CD4-positive, alpha-beta T cell treated with Interferon gamma for 1 hour (primary cell): ENCODE results near the gene PARP11.
"Not testable (repeated sequence)": the region's sequence is repeated elsewhere in the genome, so short reads cannot be mapped to it uniquely, and the experiment has no call there.

Experiments
- DNase-seq: peaks from one replicate; pipeline ENCODE4 v3.0.0-alpha.2; 2020

PARP11 gene

DNA sequence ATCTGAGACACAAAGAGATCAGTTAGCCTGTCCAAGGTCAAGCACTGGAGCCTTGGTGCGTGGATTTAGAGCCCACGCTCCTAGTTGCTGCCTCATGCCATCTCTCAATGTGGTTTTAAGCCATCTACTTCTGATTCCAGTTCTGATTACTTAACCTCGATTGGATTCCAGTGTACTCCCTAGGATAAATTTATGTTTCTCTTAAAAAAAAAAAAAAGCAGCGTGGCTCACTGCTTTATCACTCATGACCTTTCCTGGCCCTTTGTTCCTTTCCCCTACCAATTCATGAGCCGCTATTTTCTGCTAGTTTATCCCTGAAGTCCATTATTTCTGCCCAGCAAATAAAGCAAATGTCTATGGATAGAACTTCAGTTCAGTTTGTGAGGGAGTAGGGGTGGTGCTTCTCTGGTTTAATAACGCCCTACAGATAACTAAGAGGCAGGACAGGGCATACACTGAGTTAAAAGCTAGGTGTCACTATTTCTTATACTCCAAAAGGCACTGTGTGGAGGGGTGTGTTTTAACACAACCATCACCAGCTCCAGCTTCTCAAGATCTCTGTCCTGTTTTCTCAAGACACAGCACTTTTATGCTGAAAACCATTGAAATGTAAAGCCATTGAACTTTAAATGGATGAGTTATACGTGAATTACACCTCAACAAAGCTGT, 9.8 kb upstream of the PARP11 start:
- no peak for DNase-seq

DNA sequence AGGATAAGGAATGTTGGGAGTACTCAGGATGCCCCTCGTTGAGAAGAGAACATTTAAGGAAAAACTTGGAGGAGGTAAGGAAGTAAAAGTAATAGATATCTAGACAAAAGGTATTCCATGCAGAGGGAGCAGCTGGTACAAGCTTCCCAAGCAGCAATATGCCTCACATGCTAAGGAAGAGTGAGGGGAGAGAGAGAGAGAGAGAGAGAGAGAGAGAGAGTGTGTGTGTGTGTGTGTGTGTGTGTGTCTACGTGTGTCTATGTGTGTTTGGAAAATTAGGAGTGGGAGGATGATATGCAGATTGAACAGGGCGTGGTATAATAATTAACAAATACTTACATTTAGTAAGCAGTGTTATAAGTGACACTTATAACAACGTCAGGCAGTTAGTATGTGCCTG, 9.2 kb upstream of the PARP11 start:
- no peak for DNase-seq

DNA sequence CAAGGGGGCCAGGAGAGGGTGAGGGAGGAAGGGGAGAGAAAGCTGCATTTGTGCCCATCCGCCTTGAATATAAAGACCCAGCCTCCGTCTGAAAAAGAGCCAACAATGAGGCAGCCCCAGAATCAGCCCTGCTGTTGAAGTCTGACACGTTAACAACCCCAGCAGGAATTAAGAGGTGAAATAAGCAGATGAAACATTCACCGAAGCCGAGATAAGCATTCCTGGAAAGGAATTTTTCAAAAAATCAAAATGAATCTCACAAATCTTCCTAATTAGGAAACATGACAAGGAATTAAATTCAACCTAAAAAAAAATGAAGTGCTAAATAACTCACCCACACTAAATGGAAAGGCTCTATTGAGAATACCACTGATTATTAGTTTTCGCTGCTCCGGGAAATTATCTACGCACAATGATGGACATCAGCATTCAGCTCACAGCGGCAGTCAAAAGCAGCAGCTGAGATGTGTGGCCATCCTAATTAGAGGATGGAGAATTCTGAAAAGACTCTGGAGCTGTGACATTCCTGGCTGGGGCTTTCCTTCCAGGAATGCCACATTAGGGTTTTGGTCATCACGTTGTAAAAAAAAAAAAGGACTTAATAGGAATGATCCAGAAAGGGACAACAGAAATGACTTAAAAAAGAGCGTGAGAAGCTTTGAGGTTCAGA, 8.2 kb upstream of the PARP11 start:
- no peak for DNase-seq

DNA sequence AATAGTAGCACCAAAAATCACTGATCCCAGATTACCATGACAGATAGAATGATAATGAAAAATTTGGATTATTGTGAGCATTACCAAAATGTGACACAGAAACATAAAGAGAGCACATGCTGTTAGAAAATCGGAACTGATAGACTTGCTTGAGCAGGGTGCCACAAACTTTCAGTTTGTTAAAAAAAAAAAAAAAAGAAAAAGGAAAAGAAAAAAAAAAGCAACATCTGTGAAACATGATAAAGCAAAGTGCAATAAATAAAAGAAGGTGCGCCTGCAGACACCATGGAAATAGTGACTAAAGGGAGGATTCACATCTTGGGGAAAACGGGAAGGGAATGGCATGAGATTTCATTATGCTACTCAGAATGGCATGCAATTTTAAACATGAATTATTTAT, 6.6 kb upstream of the PARP11 start:
- DNase-seq = no peak

DNA sequence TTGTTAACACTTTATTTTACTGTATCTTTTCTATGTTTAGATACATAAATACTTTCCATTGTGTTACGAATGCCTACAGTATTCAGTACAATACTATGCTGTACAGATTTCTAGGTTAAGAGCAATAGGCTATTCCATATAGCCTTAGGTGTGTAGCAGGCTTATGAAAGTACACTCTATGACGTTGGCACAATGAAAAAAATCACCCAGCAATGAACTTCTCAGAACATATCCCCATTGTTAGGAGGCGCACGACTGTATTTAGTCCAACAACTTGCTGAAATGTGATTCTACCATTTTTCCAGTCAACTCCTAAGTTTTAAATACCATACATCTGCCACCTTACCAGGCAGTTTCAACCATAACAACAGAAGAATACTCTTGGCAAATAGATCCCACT, 1.8 kb downstream of the PARP11 start:
- DNase-seq = no peak

DNA sequence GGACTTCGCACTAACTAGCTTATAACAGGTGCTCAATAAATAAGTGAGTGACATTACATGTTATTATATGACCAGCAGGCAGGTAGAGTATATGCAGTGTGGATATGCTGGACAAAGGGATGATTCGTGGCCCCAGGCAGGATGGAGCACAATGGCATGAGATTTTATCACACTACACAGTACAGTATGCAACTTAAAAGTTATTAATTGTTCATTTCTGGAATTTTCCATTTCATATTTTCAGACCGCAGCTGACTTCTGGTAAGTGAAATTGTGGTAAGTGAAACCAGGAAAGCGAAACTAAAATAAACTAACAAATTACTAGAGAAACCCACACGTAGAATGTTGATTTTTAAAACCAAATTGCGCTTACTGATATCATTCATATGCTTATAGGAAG, 3.3 kb downstream of the PARP11 start:
- DNase-seq = no peak

DNA sequence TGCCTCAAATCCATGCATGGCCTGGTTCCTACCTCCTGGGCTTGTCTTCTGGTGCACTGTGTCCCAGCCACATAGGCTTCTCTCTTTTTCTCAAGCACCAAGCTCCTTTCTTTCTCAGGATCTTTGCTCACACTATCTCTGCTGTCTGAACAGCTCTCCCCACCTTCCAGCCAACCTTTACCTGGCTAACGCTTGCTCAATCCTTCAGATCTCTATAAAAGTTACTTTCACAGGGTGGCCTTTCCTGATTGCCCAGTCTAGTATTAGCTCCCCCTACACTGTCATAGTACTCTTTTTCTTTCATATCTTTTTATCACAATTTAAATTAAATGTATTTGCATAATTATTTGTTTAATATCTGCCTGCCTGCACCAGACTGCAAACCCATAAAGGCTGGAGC, 3.8 kb downstream of the PARP11 start:
- DNase-seq = no peak

DNA sequence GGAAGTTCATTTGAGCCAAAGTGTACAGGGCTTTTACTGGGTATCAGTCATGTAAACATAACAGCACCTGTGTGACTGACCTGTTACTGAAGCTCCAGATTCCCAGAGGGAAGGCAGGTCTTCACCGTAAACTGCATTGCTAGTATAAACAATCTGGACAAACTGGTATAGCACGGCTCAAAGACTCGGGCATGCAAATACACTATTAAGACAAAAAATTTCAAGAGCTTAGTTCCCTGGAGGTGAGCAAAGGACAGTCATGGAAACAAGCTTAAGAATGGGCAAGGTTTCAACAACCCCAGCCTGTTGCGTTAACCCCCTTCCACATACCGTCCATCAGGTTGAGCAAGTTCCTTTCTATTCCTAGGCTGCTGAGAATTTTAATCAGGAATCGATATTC, 9.4 kb downstream of the PARP11 start:
- no peak for DNase-seq

DNA sequence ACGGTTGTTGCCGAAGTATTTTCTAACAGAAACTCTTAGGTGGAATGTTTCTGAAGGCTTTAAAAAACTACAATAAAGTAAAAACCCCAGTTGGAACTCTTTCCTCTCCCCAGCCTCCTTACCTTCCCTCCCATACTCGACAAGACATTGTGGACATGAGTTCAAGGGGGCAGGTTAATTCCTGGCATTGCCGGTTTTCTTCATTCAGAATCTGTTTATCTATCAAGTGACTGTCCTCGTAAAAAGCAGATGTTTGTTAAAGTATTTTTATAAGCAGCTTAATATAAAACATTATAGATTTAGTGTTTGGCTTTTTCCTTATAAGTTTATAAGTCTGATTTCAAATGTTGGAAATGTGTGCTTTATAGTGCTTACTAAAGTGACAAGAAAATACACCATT, 30.7 kb downstream of the PARP11 start:
- no peak for DNase-seq

DNA sequence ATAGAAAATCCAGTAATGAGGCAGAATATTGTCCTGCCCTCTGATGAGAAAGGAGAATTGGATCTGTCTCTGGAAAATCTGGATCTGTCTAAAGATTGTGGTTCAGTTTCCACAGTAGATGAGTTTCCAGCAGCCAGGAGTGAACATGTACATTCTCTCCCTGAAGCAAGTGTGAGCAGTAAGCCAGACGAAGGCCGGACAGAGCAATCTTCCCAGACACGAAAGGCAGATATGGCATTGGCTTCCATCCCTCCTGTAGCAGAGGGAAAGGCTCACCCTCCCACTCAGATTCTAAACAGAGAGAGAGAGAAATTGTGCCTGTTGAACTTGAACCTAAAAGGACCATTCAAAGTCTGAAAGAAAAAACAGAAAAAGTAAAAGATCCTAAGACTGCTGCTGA, 31.4 kb downstream of the PARP11 start:
- no peak for DNase-seq

DNA sequence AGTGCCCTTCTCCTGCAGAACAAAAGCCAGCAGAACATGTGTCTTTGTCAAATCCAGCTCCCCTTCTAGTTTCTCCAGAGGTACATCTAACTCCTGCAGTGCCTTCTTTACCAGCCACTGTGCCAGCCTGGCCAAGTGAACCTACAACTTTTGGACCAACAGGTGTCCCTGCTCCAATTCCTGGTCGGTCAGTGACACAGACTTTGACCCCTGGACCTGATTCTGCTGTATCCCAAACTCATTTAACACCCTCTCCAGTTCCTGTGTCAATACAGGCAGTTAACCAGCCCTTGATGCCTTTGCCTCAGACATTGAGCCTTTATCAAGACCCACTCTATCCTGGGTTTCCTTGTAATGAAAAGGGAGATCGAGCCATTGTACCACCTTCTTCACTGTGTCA, 32.4 kb downstream of the PARP11 start:
- not testable (repeated sequence) for DNase-seq

DNA sequence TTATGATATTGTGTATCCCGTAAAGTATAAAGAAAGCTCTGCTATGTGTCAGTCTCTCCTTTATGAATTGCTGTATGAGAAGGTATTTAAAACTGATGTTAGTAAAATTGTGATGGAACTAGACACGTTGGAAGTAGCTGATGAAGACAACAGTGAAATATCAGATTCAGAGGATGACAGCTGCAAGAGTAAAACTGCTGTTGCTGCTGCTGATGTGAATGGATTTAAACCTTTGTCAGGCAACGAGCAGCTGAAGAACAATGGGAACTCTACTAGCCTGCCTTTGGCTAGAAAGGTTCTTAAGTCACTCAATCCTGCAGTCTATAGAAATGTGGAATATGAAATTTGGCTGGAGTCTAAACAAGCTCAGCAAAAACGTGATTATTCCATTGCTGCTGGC, 33.5 kb downstream of the PARP11 start:
- not testable (repeated sequence) for DNase-seq

DNA sequence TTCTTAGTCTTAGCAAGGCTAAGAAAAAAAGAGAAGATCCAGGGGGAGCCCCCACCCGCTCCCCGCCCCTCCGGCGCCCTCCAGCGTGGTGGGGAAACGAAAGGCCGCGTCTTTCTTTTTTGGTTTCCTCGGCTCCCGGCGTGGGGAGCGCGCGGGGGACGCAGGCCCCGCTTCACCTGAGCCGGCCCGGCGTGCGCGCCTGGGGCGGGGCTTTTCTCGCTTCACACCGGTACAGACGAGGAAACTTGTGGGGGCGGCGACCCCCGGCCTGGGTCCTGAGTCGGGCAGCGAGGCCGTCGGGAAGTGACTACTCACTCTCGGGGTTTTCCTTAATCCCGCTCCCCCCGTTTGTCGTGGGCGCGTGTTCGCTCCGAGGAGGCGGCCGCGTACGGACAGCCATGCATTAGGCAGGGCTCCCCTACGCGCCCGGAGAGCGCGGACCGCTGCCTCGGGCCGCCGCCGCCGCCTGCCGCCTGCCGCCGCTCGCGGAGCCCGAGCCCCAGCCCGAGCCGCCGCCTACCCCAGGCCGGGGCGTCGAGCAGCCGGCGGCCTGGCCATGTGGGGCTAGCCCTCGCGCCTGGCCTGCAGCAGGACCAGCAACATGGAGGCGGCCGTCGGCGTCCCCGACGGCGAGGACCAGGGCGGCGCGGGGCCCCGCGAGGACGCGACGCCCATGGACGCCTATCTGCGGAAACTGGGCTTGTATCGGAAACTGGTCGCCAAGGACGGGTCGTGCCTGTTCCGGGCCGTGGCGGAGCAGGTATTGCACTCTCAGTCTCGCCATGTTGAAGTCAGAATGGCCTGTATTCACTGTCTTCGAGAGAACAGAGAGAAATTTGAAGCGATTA, 34.3 kb downstream of the PARP11 start:
- not testable (repeated sequence) for DNase-seq

DNA sequence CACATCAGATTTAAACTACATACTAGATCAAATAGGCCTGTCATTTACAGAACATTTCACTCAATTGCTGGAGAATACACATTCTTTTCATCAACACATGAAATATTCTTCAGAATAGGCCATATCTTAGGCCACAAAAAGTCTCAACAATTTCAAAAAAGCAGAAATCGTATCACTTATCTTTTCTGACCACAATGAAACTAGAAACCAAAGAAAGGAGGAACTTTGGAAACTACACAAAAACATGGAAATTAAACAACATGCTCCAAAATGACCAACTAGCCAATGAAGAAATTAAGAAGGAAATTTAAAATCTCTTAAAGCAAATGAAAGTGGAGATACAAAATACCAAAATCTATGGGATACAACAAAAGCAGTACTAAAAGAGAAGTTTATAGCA, 35.1 kb downstream of the PARP11 start:
- no peak for DNase-seq

DNA sequence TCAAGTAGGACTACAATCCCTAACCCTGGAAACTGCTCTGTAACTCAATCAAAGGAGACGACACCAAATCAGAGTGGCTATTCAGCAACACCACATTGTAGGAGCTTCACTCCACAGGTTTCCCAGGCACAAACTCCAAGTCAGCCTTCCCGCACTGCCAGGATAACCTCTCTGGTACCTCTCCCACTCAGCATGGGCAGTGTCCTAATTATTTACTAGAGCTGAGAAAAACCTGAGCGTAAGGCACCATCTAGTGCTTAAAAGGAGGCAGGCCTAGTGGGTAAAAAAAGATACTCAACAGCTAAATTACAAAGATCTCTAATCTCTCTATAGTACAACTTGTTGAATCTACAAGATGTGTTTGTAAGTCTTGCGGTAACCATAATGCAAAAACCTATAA, 36.1 kb downstream of the PARP11 start:
- no peak for DNase-seq

DNA sequence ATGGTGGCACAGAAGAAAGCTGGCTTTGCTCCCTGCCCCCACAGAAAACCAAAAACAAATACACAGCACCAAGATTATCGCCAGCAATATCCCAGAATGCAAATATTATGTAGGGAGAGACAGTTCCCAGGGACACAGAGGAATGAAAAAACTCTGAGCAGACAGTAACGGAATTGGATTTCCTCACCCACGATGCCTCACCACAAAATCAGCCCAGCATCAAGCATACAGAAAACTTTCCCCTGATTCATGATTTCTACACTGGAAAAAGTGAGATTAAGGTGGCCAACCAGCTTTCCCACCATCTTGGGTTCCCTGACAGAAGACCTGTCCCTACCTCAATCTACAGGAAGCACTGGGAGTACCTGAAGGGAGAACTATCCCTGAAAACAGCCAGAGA, 36.6 kb downstream of the PARP11 start:
- no peak for DNase-seq

DNA sequence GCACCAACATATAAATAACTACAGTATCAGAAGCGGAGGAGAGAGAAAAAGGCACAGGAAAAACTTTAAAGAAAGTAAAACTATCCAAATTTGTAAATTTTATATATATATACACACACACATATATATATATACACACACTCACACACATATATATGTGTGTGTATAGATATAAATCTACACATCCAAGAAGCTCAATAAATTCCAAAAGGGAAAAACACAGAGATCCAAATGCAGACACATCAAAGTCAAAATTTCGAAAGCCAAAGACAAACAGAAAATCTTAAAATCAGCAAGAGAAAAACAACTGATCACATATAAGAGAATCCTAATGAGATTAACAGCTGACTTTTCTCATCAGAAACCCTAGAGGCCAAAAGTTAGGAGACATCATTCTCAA, 37.3 kb downstream of the PARP11 start:
- no peak for DNase-seq

DNA sequence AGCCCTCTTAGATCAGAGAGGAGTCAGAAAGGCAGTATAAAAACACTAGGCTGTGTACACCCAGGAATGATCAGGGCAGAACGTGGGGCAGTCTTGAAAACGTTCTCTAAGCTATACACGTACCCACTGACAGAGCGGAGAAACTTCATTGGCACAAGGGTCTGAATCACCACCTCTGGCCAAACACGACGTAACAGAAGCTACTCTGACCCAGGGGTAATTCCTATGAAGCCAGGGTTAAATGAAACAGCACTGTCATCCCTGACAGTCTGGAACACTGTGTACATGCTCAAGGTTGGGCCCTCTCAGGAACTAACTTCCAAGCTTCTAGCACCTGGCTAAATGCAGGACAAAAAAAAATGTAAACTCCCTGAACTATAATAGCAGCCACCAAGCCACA, 38.4 kb downstream of the PARP11 start:
- DNase-seq = no peak

DNA sequence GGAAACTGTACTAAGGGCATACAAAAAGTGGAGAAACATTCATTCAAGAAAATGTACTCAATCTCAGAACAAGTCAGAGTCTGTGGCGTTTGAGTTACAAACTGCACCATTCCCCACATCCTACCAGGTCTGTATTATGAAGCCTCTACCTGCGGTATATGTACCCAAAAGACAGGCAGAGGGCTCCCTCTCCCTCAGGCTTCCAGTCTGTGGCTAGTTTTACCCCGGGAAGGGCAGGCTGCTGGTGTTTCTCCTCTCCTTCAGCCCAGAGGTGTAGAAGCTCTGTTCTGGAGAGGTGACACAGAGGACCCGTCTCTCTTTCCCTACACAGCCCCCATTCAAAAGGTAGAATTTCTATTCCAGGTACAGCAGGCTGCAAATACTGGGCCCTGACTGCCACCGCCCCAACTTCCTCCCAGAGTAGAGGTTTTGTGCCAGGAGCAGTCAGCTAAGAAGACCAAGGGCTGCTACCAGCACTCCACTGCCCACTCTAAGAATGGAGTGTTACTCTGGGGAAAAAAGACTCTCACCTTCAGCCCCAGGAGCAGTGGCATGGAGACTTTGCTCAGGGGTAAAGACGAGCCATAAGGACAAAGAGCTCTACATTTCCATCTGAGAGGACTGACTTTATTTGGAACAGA, 39.4 kb downstream of the PARP11 start:
- no peak for DNase-seq

DNA sequence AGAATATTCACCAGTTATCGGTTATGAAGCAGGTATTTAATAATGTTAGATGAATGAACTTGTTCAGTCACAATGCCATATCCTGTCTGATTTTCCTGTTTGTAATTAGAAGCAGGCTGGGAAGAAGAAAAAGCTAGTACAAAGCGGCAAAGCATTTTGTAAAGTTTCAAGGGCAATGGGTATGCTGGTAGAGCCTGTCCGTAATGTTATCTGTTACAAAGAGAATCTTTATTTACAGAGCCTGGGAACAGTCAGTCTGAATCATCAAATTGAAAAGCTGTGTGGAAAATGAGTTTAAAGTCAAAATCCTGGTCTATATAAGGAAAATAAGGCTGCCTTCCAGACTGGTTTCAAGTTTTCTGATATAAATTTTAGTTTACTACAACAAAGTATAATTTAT, 40.5 kb downstream of the PARP11 start:
- DNase-seq = no peak

DNA sequence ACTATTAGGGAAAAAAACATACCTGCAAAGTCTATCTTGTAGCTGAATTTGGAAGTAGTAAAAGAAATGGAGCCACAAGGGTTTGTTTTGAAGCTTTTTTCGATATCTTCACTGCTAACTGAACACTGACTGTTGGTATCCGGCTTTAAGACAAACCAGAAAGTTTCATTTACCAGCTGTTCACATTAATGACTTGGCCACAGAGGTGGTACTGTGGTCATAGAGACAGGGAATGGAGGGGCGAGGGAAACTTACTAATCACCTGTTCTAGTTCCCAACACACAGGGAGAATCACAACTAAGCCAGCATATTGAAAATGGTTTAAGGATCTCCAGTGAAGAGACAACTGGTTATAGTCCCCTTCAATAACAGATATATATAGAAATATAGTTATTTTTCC, 44.3 kb downstream of the PARP11 start:
- DNase-seq = no peak

DNA sequence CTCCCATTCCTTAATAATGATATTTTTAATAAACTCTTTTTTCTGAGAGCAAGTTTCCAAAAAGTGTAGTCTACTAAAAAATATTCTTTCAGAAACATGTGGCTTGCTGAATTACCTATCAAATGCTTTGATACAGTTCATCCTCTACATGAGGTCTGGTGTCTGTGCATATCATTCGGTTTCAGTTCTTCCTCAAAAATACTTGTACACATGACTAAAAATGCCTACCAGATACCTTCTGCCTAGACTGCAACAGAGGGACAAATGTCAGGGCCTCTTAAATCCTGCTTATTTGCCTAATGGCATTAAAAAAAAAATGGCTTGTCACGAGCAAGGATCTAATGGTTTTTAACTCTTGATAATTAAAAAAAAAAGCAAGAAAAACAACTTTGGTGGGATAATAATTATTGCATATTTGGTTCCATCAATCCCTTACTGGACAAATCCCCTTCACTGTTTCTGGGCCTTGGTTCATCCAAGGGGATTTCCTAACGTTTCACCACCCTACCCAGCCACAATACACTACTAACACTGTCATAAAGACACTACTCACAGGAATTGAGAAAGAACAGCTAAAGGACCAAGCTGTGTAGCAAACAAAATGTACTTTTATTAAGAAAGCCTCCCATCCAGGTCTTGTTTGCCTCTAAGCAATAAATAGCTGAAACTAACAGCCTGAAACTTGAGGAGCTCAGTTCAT, 45.7 kb downstream of the PARP11 start:
- DNase-seq = no peak

DNA sequence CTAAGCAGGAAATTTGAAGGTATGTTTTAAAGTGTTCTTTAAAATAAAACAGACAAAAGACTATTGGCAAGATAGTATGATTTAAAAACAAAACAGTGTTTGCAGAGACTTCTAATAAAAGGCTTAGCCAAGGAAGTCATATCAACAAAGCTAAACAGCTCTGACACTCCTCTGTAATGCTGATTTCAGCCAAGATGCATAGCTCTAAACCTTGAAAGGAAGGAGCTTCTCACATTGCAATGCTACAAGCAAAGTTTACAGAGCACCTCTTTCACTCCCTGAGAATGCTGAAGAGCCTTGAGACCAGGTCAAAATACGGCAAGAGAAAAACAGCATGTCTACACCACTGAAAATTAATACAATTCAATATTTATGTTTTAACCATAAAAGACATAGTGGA, 51.8 kb downstream of the PARP11 start:
- no peak for DNase-seq
